CD14-positive monocyte (primary cell): ENCODE measurements around the gene RIT2. TPM values are rescaled to one million over a fixed set of nuclear protein-coding genes. Genes with fewer than 3 reads are reported as not detected.

ENCODE experiments used
- DNase-seq, 3 donors: peaks; one replicate each; pipeline ENCODE4 v3.0.0-alpha.2; 2011 to 2022
- H2AFZ ChIP-seq: 2 replicates; pipeline ENCODE4 v1.6.0; 2012; ENCODE audit warnings: mild to moderate bottlenecking, low read depth, low read length, inconsistent platforms; ENCODE audit not compliant: insufficient read depth, poor library complexity, severe bottlenecking
- H3K27ac ChIP-seq, 2 donors: 1 replicate in 1 of 2; 2 replicates in 1 of 2; pipeline ENCODE4 v1.5.1; 2012 to 2013; ENCODE audit warnings: low read length in 2 of 2, control low read depth in 1 of 2, inconsistent platforms in 1 of 2, low read depth in 1 of 2, mild to moderate bottlenecking in 1 of 2
- H3K27me3 ChIP-seq, 2 donors: one replicate each; pipeline versions ENCODE4 v1.6.0 to v1.6.1; 2011 to 2013; ENCODE audit warnings: low read length in 2 of 2; ENCODE audit not compliant: control insufficient read depth in 2 of 2, insufficient read depth in 2 of 2
- H3K36me3 ChIP-seq, 2 donors: replicated peaks in 1 of 2; 1 replicate in 1 of 2; 2 replicates in 1 of 2; pipeline versions ENCODE4 v1.5.1 to v1.6.1; 2012 to 2013; ENCODE audit warnings: low read length in 2 of 2, control low read depth in 1 of 2, inconsistent platforms in 1 of 2, mild to moderate bottlenecking in 1 of 2; ENCODE audit not compliant: insufficient read depth in 2 of 2, control insufficient read depth in 1 of 2
- H3K4me1 ChIP-seq, 2 donors: 1 replicate in 1 of 2; 2 replicates in 1 of 2; pipeline versions ENCODE4 v1.5.1 to v1.6.1; 2012 to 2013; ENCODE audit warnings: low read length in 2 of 2, control low read depth in 1 of 2, inconsistent platforms in 1 of 2, mild to moderate bottlenecking in 1 of 2, moderate library complexity in 1 of 2; ENCODE audit not compliant: insufficient read depth in 2 of 2, control insufficient read depth in 1 of 2
- H3K4me2 ChIP-seq: replicated peaks from 2 replicates; pipeline ENCODE3; 2012; ENCODE audit warnings: low read length, moderate library complexity, mild to moderate bottlenecking; ENCODE audit not compliant: poor library complexity, severe bottlenecking; ENCODE audit errors: extremely low read depth
- H3K4me3 ChIP-seq, 3 experiments: fragments of 200-600 bp in 1 of 3; sonication (generic) in 1 of 3; replicated peaks in 1 of 3; 1 replicate in 2 of 3; 2 replicates in 1 of 3; pipeline ENCODE4 v1.5.1; 2011 to 2013; ENCODE audit warnings: low read length in 3 of 3, mild to moderate bottlenecking in 3 of 3, control low read depth in 2 of 3, low read depth in 2 of 3, inconsistent platforms in 1 of 3, moderate library complexity in 1 of 3
- H3K79me2 ChIP-seq: 2 replicates; pipeline ENCODE4 v1.6.0; 2012; ENCODE audit warnings: mild to moderate bottlenecking, control low read depth, inconsistent platforms, low read length, moderate library complexity; ENCODE audit not compliant: insufficient read depth
- H3K9ac ChIP-seq: 2 replicates; pipeline ENCODE4 v1.6.0; 2017; ENCODE audit warnings: low read length, mild to moderate bottlenecking; ENCODE audit not compliant: insufficient read depth, poor library complexity, severe bottlenecking
- H3K9me3 ChIP-seq, 2 donors: replicated peaks in 1 of 2; 1 replicate in 1 of 2; 2 replicates in 1 of 2; pipeline versions ENCODE4 v1.5.1 to v1.6.1; 2012 to 2013; ENCODE audit warnings: low read length in 2 of 2, control low read depth in 1 of 2; ENCODE audit not compliant: control insufficient read depth in 1 of 2, insufficient read depth in 1 of 2
- H4K20me1 ChIP-seq: 2 replicates; pipeline ENCODE4 v1.6.0; 2012; ENCODE audit warnings: mild to moderate bottlenecking, low read length, control low read depth, moderate library complexity; ENCODE audit not compliant: insufficient read depth
- H3K27ac Mint-ChIP-seq, 7 donors: one replicate each; pipeline ENCODE4 v1.8.0; 2020; ENCODE audit warnings: mild to moderate bottlenecking in 7 of 7, mixed read lengths in 7 of 7, moderate library complexity in 6 of 7, inconsistent platforms in 2 of 7
- H3K27me3 Mint-ChIP-seq, 3 donors: one replicate each; pipeline ENCODE4 v1.8.0; 2021 to 2022; ENCODE audit warnings: low read depth in 3 of 3, mild to moderate bottlenecking in 3 of 3, mixed read lengths in 3 of 3, moderate library complexity in 3 of 3, inconsistent platforms in 1 of 3
- H3K36me3 Mint-ChIP-seq, 2 donors: one replicate each; pipeline ENCODE4 v1.8.0; 2020; ENCODE audit warnings: mixed read lengths in 2 of 2, inconsistent platforms in 1 of 2, mild to moderate bottlenecking in 1 of 2
- H3K4me1 Mint-ChIP-seq: one replicate; pipeline ENCODE4 v1.8.0; 2020; ENCODE audit warnings: mild to moderate bottlenecking, mixed read lengths
- H3K4me3 Mint-ChIP-seq, 2 donors: one replicate each; pipeline ENCODE4 v1.8.0; 2020; ENCODE audit warnings: mild to moderate bottlenecking in 2 of 2, mixed read lengths in 2 of 2, moderate library complexity in 1 of 2
- H3K9me3 Mint-ChIP-seq, 7 donors: one replicate each; pipeline ENCODE4 v1.8.0; 2020 to 2022; ENCODE audit warnings: mixed read lengths in 7 of 7, mild to moderate bottlenecking in 6 of 7, moderate library complexity in 6 of 7, inconsistent platforms in 2 of 7
- WGBS: methylation state at CpG from one replicate; pipeline ENCODE4 v1.1.5; 2013; ENCODE audit warnings: missing lambda C conversion rate; ENCODE audit not compliant: insufficient coverage; 5-methylcytosine and 5-hydroxymethylcytosine counted together
- intact Hi-C, 2 donors: fragments of 100-400 bp; cut with micrococcal nuclease; formaldehyde crosslinking; loops; one replicate each; pipeline versions ENCODE4 v1.15.0 to v1.15.1; 2023
- polyA plus RNA-seq, 3 donors: library from polyadenylated mRNA; depleted of rRNA in 1 of 3; unstranded in 2 of 3; stranded (reverse) in 1 of 3; fragments of 300-500 nt in 2 of 3; fragments of >200 nt in 1 of 3; fragmentation: Illumina TruSeq in 2 of 3; gene quantifications; 1 replicate in 2 of 3; 2 replicates in 1 of 3; pipeline ENCODE4 v1.2.3, GENCODE V29; 2012 to 2021
- TF ChIP-seq, protein P1 (sequence below): fragments of 200-600 bp; IDR thresholded peaks from one replicate; pipeline ENCODE4 v1.8.0; 2022; ENCODE audit warnings: antibody characterized with exemption, mild to moderate bottlenecking

Gene RIT2
- polyA plus RNA-seq, 3 donors, result not detected

DNA sequence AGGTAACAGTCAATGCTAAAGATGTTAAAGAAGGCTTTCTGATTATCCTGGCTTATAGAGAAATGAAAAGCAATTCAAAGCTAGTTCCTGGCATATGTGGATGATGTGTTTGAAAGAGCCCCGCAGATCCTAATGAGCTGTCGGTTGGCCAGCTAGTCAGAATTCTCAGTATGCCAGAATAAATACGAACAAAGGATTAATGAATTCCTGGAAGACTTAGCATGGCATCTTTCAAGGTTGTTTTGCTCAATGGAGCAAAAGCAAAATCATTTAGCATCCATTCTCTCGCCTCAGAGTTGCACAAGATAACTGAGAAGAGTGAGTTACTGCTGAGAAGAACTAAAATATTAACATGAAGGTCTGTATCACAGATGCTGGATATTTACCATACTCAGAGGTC lies 307.6 kb downstream of the RIT2 start:
- Histone ChIP-seq H3K36me3 (no peaks in the 10 kb centered on the region), H3K9ac (no peak overlapping the region), H2AFZ (no peak overlapping the region), H3K4me1 (no peaks in the 10 kb centered on the region), H3K4me3 (no peak overlapping the region), H3K27ac (no peak overlapping the region), H4K20me1 (no peaks in the 10 kb centered on the region), H3K4me2 (no peak overlapping the region), H3K27me3 (no peaks in the 10 kb centered on the region), H3K79me2 (no peaks in the 10 kb centered on the region), H3K9me3 (no peaks in the 10 kb centered on the region)
- TF ChIP-seq, protein P1, sequence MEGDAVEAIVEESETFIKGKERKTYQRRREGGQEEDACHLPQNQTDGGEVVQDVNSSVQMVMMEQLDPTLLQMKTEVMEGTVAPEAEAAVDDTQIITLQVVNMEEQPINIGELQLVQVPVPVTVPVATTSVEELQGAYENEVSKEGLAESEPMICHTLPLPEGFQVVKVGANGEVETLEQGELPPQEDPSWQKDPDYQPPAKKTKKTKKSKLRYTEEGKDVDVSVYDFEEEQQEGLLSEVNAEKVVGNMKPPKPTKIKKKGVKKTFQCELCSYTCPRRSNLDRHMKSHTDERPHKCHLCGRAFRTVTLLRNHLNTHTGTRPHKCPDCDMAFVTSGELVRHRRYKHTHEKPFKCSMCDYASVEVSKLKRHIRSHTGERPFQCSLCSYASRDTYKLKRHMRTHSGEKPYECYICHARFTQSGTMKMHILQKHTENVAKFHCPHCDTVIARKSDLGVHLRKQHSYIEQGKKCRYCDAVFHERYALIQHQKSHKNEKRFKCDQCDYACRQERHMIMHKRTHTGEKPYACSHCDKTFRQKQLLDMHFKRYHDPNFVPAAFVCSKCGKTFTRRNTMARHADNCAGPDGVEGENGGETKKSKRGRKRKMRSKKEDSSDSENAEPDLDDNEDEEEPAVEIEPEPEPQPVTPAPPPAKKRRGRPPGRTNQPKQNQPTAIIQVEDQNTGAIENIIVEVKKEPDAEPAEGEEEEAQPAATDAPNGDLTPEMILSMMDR, result no peak
- Mint-ChIP-seq H3K9me3 (peaks cover 0 to 2% (median 0%) of the 10 kb centered on the region in 7 donors), H3K27me3 (peaks cover 0 to 1% (median 0%) of the 10 kb centered on the region in 3 donors), H3K36me3 (no peaks in the 10 kb centered on the region), H3K4me1 (no peaks in the 10 kb centered on the region), H3K4me3 (no peak overlapping the region), H3K27ac (no peak overlapping the region)
- 81% methylated on average over 2 of the region's 4 CpGs for WGBS
- no peak for DNase-seq
- intact Hi-C loops, result no loop called here

DNA sequence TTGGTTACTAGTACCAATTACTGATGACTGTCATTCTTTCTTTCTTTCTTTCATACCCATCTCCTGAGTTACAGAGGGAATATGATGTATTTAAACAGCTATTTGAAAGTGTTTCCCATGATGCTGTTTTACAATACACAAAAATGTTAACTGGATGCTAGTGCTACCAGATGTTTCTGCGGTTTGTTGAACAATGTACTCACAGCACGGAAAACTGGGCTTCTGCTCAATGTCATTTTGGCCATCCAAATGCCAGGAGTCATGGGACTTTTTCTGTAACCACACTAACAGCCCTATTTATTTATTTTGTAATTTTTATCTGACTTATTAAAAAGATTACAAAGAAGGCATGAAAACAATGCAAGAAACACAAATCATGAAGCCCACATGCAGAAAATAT lies 313.8 kb downstream of the RIT2 start:
- no peak for DNase-seq
- no peaks in the 10 kb centered on the region for H3K4me1 ChIP-seq
- H2AFZ ChIP-seq, result no peak overlapping the region
- no peak overlapping the region for H3K9ac ChIP-seq
- H3K36me3 Mint-ChIP-seq, result no peaks in the 10 kb centered on the region
- H3K27ac ChIP-seq, result no peak overlapping the region
- peaks cover 0 to 5% (median 0%) of the 10 kb centered on the region in 7 donors for H3K9me3 Mint-ChIP-seq
- H3K9me3 ChIP-seq, result no peaks in the 10 kb centered on the region
- no peak overlapping the region for H3K4me2 ChIP-seq
- H3K27ac Mint-ChIP-seq, result no peak overlapping the region
- TF ChIP-seq, protein P1, result no peak
- H3K4me3 Mint-ChIP-seq, result no peak overlapping the region
- no peaks in the 10 kb centered on the region for H3K36me3 ChIP-seq
- no peaks in the 10 kb centered on the region for H3K79me2 ChIP-seq
- H3K27me3 Mint-ChIP-seq, result no peaks in the 10 kb centered on the region
- H4K20me1 ChIP-seq, result no peaks in the 10 kb centered on the region
- no peaks in the 10 kb centered on the region for H3K4me1 Mint-ChIP-seq
- 90% methylated on average over 2 of the region's 2 CpGs for WGBS
- H3K27me3 ChIP-seq, result no peaks in the 10 kb centered on the region
- H3K4me3 ChIP-seq, result no peak overlapping the region
- intact Hi-C loops, result no loop called here
